SK-N-SH (cell line): ENCODE data around the gene MINDY4. TPM values are rescaled to one million over a fixed set of nuclear protein-coding genes. Genes with fewer than 3 reads are reported as not detected.

Experiments
- CTCF ChIA-PET: fragments of 300-600, 350-600 bp; formaldehyde crosslinking; extraction: SDS; loops from one replicate; lab custom pipeline; 2021; lab: Yijun Ruan, JAX
- POLR2A ChIA-PET: fragments of 350-600 bp; sonication (Branson Sonifier 250); formaldehyde crosslinking; extraction: SDS; loops from one replicate; lab custom pipeline; 2020; ENCODE audit warnings: antibody characterized with exemption, inconsistent platforms; lab: Yijun Ruan, JAX
- DNase-seq: peaks from one replicate; pipeline ENCODE4 v3.0.0; 2012
- H2AFZ ChIP-seq: fragments of 200-600 bp; sonication (generic); 2 replicates; pipeline ENCODE4 v1.8.1; 2016; ENCODE audit warnings: antibody characterized with exemption, mild to moderate bottlenecking, low read depth
- H3F3A ChIP-seq: fragments of 200-600 bp; sonication (generic); replicated peaks from 2 replicates; pipeline ENCODE3; 2016; ENCODE audit warnings: antibody characterized with exemption, mild to moderate bottlenecking; ENCODE audit not compliant: insufficient read depth
- H3K27ac ChIP-seq, 2 experiments: fragments of 200-500 bp in 1 of 2; fragments of 200-600 bp in 1 of 2; sonication (Bioruptor generic) in 1 of 2; sonication (generic), shearing (Covaris generic) in 1 of 2; 2 replicates each; pipeline versions ENCODE4 v1.5.1 to v1.6.1; 2014 to 2016; ENCODE audit warnings: low read depth in 2 of 2, inconsistent platforms in 1 of 2, low read length in 1 of 2, mild to moderate bottlenecking in 1 of 2, mixed read lengths in 1 of 2
- H3K27me3 ChIP-seq: fragments of 200-600 bp; sonication (generic), shearing (Covaris generic); 2 replicates; pipeline ENCODE4 v1.6.1; 2016; ENCODE audit warnings: mixed run types; ENCODE audit not compliant: insufficient read depth
- H3K36me3 ChIP-seq, 2 experiments: fragments of 200-500 bp in 1 of 2; fragments of 200-600 bp in 1 of 2; sonication (Bioruptor generic) in 1 of 2; sonication (generic) in 1 of 2; replicated peaks in 1 of 2; 2 replicates each; pipeline versions ENCODE3 to v1.5.1; 2014 to 2016; ENCODE audit warnings: low read length in 1 of 2, mild to moderate bottlenecking in 1 of 2; ENCODE audit not compliant: insufficient read depth in 2 of 2, control insufficient read depth in 1 of 2
- H3K4me1 ChIP-seq, 2 experiments: fragments of 200-500 bp in 1 of 2; fragments of 200-600 bp in 1 of 2; sonication (Bioruptor generic) in 1 of 2; sonication (generic), shearing (Covaris generic) in 1 of 2; 2 replicates each; pipeline versions ENCODE4 v1.5.1 to v1.6.1; 2014 to 2016; ENCODE audit warnings: low read depth in 1 of 2, low read length in 1 of 2, mixed run types in 1 of 2; ENCODE audit not compliant: insufficient read depth in 2 of 2, control insufficient read depth in 1 of 2
- H3K4me2 ChIP-seq: fragments of 200-600 bp; sonication (generic), shearing (Covaris generic); 2 replicates; pipeline ENCODE4 v1.6.1; 2017; ENCODE audit warnings: mixed run types
- H3K4me3 ChIP-seq, 2 experiments: fragments of 200-500 bp in 1 of 2; fragments of 200-600 bp in 1 of 2; sonication (Bioruptor generic) in 1 of 2; sonication (generic), shearing (Covaris generic) in 1 of 2; 2 replicates each; pipeline versions ENCODE4 v1.5.1 to v1.8.1; 2014 to 2016; ENCODE audit warnings: low read depth in 2 of 2, inconsistent platforms in 1 of 2, low read length in 1 of 2, mild to moderate bottlenecking in 1 of 2, mixed read lengths in 1 of 2, moderate library complexity in 1 of 2
- H3K79me2 ChIP-seq: fragments of 200-600 bp; sonication (generic); 2 replicates; pipeline ENCODE4 v1.8.1; 2017; ENCODE audit warnings: mild to moderate bottlenecking; ENCODE audit not compliant: insufficient read depth
- H3K9ac ChIP-seq: fragments of 200-600 bp; sonication (generic); 2 replicates; pipeline ENCODE4 v1.6.1; 2017; ENCODE audit warnings: mixed run types
- H3K9me2 ChIP-seq: fragments of 200-600 bp; sonication (generic); 2 replicates; pipeline ENCODE4 v1.6.1; 2017; ENCODE audit warnings: mixed run types
- H3K9me3 ChIP-seq: fragments of 200-600 bp; sonication (generic); 2 replicates; pipeline ENCODE4 v1.6.1; 2017; ENCODE audit warnings: mixed run types, mild to moderate bottlenecking, moderate library complexity
- H4K20me1 ChIP-seq: fragments of 200-600 bp; sonication (generic); 2 replicates; pipeline ENCODE4 v1.6.1; 2017; ENCODE audit warnings: mild to moderate bottlenecking, mixed run types; ENCODE audit not compliant: insufficient read depth
- CHD2 ChIP-seq: fragments of 150-350 bp; IDR thresholded peaks from 2 replicates; pipeline ENCODE4 v1.6.1; 2018; ENCODE audit warnings: low read length; ENCODE audit not compliant: partially characterized antibody
- EZH2phosphoT487 ChIP-seq: fragments of 200-600 bp; sonication (generic); IDR thresholded peaks from 2 replicates; pipeline ENCODE4 v1.6.1; 2017; ENCODE audit warnings: low read depth, mixed run types, mild to moderate bottlenecking, antibody characterized with exemption, moderate library complexity, borderline replicate concordance
- GABPA ChIP-seq: IDR thresholded peaks from 2 replicates; pipeline ENCODE4 v1.4.0; 2012; ENCODE audit warnings: low read depth, mild to moderate bottlenecking
- JUND ChIP-seq: IDR thresholded peaks from 2 replicates; pipeline ENCODE4 v1.4.0; 2012
- MXI1 ChIP-seq: IDR thresholded peaks from 2 replicates; pipeline ENCODE4 v1.6.1; 2012; ENCODE audit warnings: mild to moderate bottlenecking, low read depth, low read length, improper control_type of control experiment
- POLR2AphosphoS5 ChIP-seq: IDR thresholded peaks from 2 replicates; pipeline ENCODE4 v1.6.1; 2012; ENCODE audit warnings: low read depth, low read length
- RAD21 ChIP-seq: IDR thresholded peaks from 2 replicates; pipeline ENCODE4 v1.6.1; 2012; ENCODE audit warnings: mild to moderate bottlenecking, low read length
- RCOR1 ChIP-seq: fragments of 150-350 bp; IDR thresholded peaks from 2 replicates; pipeline ENCODE4 v1.6.1; 2017; ENCODE audit warnings: antibody characterized with exemption, low read length
- RFX5 ChIP-seq: IDR thresholded peaks from 2 replicates; pipeline ENCODE4 v1.6.1; 2012; ENCODE audit warnings: mild to moderate bottlenecking, improper control_type of control experiment, low read length
- RXRA ChIP-seq: IDR thresholded peaks from 2 replicates; pipeline ENCODE4 v1.4.0; 2012; ENCODE audit warnings: low read depth, mild to moderate bottlenecking, borderline replicate concordance
- SIN3A ChIP-seq: IDR thresholded peaks from 2 replicates; pipeline ENCODE4 v1.6.1; 2012; ENCODE audit warnings: low read depth, mild to moderate bottlenecking, low read length, moderate library complexity, borderline replicate concordance
- TAF1 ChIP-seq: IDR thresholded peaks from 2 replicates; pipeline ENCODE4 v1.6.1; 2012; ENCODE audit warnings: low read depth, mild to moderate bottlenecking, low read length, moderate library complexity, borderline replicate concordance
- YY1 ChIP-seq: IDR thresholded peaks from 2 replicates; pipeline ENCODE4 v1.4.0; 2012; ENCODE audit warnings: low read depth, mild to moderate bottlenecking
- WGBS: methylation state at CpG from one replicate; pipeline ENCODE4 v1.1.6; 2017; ENCODE audit warnings: low lambda C conversion rate; 5-methylcytosine and 5-hydroxymethylcytosine counted together
- polyA plus RNA-seq, 3 experiments: library from polyadenylated mRNA; depleted of rRNA; stranded (reverse); fragments of >200 nt; gene quantifications; 2 replicates each; pipeline ENCODE4 v1.2.3, GENCODE V29; 2012
- TF ChIP-seq, protein P1 (sequence below): IDR thresholded peaks from 2 replicates; pipeline ENCODE4; 2012
- TF ChIP-seq, protein P2 (sequence below): IDR thresholded peaks from 2 replicates; pipeline ENCODE4 v1.4.0; 2012; ENCODE audit warnings: low read depth, borderline replicate concordance
- TF ChIP-seq, protein P3 (sequence below): fragments of 150-350 bp; IDR thresholded peaks from 2 replicates; pipeline ENCODE4 v1.6.1; 2017; ENCODE audit warnings: antibody characterized with exemption, low read length, low read depth, borderline replicate concordance
- TF ChIP-seq, protein P4 (sequence below): IDR thresholded peaks from 2 replicates; pipeline ENCODE4 v1.6.1; 2012; ENCODE audit warnings: mild to moderate bottlenecking, low read depth, low read length, moderate library complexity

MINDY4 gene
- polyA plus RNA-seq, 1 of the 3 experiments (the other 2 are of a cell fraction): 1.8 TPM

DNA sequence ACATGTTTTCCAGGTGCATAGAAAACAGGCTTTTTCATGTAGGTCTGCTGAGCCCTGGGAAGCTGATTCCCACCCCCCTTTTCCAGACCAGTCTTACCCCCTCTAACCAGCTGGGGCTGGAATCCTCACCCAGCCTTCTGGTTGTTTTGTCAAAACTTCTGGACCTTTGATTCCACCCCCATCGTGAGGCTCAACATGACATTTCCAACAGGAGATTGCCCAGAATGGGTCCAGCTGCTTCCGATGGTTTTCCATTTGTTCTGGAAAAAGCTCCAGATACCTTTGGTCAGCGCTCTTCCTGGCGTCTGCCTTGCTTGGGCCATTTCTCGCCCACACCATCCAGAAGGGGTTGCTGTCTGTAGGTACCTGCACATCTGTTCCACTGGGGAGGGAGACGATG, 41.5 kb downstream of the MINDY4 start:
- Histone ChIP-seq H3K4me1 (no peaks in the 10 kb centered on the region; a peak in 1 of 4 replicates), H2AFZ (no peak overlapping the region), H3K9me3 (no peaks in the 10 kb centered on the region), H3F3A (peaks cover 3% of the 10 kb centered on the region), H3K27ac (no peak overlapping the region), H3K36me3 (peaks cover 0 to 2% of the 10 kb centered on the region in 2 experiments), H3K27me3 (no peaks in the 10 kb centered on the region), H3K4me3 (no peak overlapping the region), H3K9me2 (no peaks in the 10 kb centered on the region), H3K9ac (no peak overlapping the region), H3K4me2 (no peak overlapping the region), H4K20me1 (no peaks in the 10 kb centered on the region), H3K79me2 (no peaks in the 10 kb centered on the region)
- ChIA-PET POLR2A (no interaction called here), CTCF (interaction anchor here (0.6 to 3.4 kb wide), 5 partner anchors 11 to 310 kb away, joined by 3 to 8 read pairs (median 4); no protein-coding TSS in a partner anchor)
- 87% methylated on average over 6 of the region's 6 CpGs for WGBS
- TF ChIP-seq GABPA (no peak), RFX5 (no peak), POLR2AphosphoS5 (no peak), RAD21 (no peak), JUND (no peak), RCOR1 (no peak), YY1 (no peak), RXRA (no peak), EZH2phosphoT487 (no peak), MXI1 (no peak)
- TF ChIP-seq, protein P1, sequence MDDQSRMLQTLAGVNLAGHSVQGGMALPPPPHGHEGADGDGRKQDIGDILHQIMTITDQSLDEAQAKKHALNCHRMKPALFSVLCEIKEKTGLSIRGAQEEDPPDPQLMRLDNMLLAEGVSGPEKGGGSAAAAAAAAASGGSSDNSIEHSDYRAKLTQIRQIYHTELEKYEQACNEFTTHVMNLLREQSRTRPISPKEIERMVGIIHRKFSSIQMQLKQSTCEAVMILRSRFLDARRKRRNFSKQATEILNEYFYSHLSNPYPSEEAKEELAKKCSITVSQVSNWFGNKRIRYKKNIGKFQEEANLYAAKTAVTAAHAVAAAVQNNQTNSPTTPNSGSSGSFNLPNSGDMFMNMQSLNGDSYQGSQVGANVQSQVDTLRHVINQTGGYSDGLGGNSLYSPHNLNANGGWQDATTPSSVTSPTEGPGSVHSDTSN: no peak
- TF ChIP-seq, protein P2, sequence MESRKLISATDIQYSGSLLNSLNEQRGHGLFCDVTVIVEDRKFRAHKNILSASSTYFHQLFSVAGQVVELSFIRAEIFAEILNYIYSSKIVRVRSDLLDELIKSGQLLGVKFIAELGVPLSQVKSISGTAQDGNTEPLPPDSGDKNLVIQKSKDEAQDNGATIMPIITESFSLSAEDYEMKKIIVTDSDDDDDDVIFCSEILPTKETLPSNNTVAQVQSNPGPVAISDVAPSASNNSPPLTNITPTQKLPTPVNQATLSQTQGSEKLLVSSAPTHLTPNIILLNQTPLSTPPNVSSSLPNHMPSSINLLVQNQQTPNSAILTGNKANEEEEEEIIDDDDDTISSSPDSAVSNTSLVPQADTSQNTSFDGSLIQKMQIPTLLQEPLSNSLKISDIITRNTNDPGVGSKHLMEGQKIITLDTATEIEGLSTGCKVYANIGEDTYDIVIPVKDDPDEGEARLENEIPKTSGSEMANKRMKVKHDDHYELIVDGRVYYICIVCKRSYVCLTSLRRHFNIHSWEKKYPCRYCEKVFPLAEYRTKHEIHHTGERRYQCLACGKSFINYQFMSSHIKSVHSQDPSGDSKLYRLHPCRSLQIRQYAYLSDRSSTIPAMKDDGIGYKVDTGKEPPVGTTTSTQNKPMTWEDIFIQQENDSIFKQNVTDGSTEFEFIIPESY: no peak
- DNase-seq: no peak

DNA sequence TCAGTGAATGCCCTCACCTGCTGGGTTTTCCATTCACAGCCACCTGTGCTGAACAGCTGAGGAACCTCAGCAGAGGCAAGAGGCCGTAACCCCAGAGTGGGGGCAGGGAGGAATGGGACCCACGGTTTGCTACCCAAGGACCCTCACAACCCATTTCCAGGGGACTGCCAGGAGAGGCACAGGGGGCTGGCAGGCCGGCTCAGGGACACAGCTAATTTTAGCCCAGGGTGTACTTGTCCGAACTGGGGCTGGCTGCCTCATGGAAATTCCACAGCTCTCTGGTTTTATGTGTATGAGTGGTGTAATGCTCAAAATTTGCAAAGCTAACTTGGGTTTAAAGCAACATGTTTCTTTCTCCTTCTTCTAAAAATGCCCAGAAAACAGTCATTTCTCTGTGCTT, 42.2 kb downstream of the MINDY4 start:
- Histone ChIP-seq H4K20me1 (no peaks in the 10 kb centered on the region), H3K4me3 (no peak overlapping the region), H3K4me1 (no peaks in the 10 kb centered on the region; a peak in 1 of 4 replicates), H3K79me2 (no peaks in the 10 kb centered on the region), H2AFZ (no peak overlapping the region), H3K9me2 (no peaks in the 10 kb centered on the region), H3K9ac (no peak overlapping the region), H3K36me3 (peaks cover 0 to 2% of the 10 kb centered on the region in 2 experiments), H3K4me2 (no peak overlapping the region), H3K27ac (no peak overlapping the region), H3F3A (peaks cover 3% of the 10 kb centered on the region), H3K9me3 (no peaks in the 10 kb centered on the region)
- WGBS: 88% methylated on average over 4 of the region's 4 CpGs
- CTCF ChIA-PET: interaction anchor here (0.6 to 1.8 kb wide), 4 partner anchors 17 to 309 kb away, joined by 3 to 13 read pairs (median 8); no protein-coding TSS in a partner anchor
- POLR2A ChIA-PET: no interaction called here
- TF ChIP-seq TAF1: no peak
- TF ChIP-seq EZH2phosphoT487: no peak
- TF ChIP-seq, protein P3, sequence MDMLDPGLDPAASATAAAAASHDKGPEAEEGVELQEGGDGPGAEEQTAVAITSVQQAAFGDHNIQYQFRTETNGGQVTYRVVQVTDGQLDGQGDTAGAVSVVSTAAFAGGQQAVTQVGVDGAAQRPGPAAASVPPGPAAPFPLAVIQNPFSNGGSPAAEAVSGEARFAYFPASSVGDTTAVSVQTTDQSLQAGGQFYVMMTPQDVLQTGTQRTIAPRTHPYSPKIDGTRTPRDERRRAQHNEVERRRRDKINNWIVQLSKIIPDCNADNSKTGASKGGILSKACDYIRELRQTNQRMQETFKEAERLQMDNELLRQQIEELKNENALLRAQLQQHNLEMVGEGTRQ: no peak
- TF ChIP-seq GABPA: no peak
- TF ChIP-seq CHD2: no peak
- TF ChIP-seq, protein P4, sequence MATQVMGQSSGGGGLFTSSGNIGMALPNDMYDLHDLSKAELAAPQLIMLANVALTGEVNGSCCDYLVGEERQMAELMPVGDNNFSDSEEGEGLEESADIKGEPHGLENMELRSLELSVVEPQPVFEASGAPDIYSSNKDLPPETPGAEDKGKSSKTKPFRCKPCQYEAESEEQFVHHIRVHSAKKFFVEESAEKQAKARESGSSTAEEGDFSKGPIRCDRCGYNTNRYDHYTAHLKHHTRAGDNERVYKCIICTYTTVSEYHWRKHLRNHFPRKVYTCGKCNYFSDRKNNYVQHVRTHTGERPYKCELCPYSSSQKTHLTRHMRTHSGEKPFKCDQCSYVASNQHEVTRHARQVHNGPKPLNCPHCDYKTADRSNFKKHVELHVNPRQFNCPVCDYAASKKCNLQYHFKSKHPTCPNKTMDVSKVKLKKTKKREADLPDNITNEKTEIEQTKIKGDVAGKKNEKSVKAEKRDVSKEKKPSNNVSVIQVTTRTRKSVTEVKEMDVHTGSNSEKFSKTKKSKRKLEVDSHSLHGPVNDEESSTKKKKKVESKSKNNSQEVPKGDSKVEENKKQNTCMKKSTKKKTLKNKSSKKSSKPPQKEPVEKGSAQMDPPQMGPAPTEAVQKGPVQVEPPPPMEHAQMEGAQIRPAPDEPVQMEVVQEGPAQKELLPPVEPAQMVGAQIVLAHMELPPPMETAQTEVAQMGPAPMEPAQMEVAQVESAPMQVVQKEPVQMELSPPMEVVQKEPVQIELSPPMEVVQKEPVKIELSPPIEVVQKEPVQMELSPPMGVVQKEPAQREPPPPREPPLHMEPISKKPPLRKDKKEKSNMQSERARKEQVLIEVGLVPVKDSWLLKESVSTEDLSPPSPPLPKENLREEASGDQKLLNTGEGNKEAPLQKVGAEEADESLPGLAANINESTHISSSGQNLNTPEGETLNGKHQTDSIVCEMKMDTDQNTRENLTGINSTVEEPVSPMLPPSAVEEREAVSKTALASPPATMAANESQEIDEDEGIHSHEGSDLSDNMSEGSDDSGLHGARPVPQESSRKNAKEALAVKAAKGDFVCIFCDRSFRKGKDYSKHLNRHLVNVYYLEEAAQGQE: no peak
- TF ChIP-seq, protein P1: no peak
- no peak for TF ChIP-seq SIN3A
- TF ChIP-seq, all 33 proteins: peak for 0
- no peaks in the 10 kb centered on the region for H3K27me3 ChIP-seq
- DNase-seq: no peak
